NCI-H1105 (cell line): ENCODE results near the gene MGAT5B.
A peak's percentile ranks its signal among the peaks of the same experiment; 100 is the strongest.

Experiments
- DNase-seq: peaks from one replicate; lab custom pipeline; 2025; lab: John Stamatoyannopoulos, UW

MGAT5B gene

DNA sequence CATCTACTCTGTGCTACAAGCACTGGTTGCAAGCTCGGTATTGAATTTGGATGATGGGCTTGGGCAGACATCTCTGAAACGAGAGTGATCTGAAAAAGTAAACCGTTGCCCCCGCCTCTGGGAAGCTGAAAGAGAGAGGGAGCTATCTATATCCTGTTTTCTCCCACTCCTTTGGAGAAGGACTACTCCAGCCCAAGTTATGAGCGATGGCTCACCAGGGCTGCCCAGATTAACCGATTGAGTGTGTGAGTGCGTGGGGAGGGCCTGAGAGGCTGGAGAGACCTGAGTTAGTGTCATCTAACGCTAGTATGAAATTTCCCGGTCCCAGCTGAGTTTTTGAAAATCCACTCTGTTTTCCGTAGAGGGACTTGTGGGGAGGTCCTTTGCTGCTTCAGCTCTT lies 11.5 kb downstream of the MGAT5B start:
- no peak for DNase-seq

DNA sequence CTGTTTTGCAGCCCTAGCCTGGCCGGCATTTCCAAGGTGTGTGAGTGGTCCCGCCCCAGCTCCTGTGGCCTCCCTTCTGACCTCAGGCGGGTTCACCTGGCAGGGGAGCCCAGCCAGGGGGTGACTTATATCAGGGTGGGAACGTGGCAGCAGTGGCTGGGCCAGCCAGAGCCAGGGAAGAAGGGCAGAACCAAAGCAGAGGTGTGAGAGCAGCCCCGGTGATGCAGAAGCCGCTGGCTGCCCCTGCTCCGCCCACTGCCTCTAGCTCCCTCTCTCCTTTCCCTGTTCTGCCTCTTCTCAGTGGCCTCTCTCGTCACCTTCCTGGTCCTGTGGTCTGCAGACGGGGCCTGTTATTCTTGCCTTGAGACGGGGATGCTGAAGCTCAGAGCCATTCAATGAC lies 12.1 kb downstream of the MGAT5B start:
- DNase-seq = no peak

DNA sequence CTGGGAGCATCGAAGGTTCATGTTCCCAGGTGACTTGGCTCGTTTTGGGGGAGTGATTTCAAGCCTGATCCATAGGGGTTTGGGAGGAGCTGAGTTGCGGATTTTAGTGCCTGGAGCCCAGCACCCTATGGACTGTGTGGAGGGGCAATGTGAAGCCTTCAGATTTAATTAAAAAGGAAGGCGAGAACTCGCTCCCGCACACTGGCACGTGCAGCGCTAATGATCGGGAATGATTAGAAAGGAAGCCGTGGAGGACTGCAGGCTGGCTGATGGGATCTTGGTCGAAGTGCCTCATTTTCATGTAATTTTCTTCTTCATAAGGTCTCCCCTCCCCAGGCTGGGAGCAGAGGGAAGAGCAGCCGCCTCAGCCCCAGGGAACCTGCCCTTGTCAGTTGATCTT lies 12.8 kb downstream of the MGAT5B start:
- no peak for DNase-seq

DNA sequence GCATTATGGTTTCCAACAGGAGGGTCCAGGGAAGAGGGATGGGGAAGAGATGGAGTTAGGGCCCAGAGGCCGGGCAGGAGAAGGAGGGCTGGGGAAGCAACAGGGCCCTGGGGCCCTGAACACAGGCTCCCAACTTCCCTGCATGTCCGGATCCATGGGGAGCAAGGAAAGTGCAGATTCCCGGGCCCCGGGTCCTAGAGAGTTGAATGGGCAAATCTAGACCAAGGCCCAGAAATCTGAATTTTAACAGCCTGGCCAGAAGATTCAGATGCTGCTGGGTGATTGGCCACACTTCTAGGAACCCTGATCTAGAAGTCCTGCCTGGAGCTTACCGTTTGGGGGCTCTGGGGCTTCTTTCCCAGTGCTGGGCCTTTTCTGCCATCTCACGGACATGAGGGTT lies 13.2 kb downstream of the MGAT5B start:
- DNase-seq = no peak

DNA sequence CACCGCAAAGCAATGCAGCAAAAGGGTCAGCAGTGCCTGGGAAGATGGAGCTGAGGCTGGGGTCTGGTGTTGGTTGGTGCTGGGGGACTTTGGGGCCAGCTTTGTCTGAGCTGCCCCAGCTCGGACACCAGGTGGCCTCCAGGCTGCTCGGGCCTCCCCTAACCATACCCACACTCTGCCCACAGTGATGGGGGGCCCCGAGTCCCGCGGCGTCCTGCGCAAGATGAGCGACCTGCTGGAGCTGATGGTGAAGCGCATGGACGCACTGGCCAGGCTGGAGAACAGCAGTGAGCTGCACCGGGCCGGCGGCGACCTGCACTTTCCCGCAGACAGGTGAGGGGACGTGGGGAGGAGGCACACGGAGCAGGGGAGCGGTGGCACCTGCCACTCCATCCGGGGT lies 13.8 kb downstream of the MGAT5B start:
- no peak for DNase-seq

DNA sequence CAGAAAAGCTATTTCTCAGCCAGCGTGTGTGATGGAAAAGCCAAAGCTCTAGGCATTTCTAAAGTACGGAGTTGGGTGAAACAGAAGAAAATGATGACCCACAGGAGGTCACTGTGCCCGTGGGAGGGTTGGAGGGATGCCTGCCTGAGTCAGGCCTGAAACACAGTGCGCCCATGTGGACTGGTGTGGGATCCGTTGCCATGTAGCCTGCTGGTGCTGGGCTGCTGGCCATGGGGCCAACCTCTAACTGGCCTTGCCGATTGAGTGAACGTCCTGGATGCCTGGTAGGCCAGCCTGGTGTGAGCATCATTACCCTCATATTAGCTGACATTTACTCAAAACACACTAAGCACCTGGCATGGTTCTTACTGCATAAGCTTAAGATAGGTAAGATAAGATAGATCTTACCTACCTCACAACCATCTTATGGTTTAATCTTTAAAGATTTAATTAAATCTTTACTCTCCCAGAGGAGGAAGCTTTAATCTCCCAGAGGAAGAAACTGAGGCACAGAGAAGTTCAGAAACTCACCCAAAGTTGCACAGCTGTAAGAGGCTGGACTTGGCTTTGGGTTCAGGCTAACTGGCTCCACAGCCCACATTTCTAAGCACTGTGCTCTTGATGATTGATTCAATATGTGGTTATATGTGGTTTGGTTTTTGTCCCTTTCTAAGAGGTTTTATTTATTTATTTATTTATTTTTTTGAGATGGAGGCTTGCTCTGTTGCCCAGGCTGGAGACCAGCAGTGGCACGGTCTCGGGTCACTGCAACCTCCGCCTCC lies 15.7 kb downstream of the MGAT5B start:
- DNase-seq = no peak

DNA sequence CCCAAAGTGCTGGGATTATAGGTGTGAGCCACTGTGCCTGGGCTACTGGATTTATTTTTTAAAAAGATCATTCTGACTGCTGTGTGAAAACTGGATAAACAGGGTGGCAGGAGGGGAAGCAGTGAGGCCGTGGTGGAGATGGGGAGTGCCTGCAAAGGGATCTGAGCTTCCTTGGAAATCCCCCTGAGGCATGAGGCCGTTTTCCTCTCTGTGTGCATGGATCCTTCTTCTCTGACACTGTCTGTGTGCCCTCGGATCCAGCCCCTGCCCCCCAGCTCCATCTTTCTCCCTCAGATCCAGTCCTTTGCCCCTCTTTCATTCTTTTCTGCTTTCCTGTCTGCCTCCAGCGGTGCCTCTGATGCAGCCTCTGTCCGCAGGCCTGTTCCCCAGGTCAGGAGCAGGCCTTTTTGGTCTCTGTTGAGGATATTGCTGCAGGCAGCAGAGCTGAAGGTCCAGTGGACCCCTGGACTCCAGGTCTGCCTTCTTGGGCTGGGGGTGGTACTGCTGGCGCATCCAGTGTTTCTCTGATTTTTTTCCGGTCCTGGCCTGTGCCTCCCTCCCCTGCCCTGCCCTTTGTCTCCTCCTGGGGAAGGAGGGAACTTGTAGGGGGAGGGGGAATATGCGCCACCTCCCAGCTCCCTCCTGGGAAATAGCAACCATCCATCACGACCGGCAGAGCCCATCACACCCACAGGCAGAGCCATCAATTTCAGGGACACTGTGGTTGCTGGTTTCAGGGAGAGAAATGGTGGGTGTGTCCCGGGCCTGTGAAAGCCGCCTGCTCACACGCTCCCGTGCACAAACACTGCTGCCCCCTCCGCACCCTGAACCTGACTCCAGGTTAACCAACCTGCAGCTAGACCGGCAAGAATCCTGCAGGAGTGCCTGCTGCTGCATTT lies 17.0 kb downstream of the MGAT5B start:
- DNase-seq = no peak

DNA sequence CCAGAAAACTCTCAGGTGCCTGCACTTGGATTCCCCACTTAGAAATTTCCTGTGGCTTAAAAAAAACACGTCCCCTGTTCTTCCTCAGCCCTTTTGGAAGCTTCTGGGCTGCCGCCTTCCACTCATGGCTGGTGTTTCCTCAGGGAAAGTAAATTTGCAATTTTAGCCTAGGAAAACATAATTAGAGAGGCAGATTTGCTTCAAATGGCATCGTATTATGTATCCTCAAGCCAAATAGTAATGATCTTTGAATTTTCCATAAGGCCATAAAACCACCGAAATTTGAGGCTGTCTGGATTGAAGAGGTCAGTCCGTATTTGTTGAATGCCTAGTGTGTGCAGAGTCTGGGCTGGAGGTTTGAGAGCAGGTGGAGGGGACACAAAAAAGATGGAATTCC lies 17.7 kb downstream of the MGAT5B start:
- no peak for DNase-seq

DNA sequence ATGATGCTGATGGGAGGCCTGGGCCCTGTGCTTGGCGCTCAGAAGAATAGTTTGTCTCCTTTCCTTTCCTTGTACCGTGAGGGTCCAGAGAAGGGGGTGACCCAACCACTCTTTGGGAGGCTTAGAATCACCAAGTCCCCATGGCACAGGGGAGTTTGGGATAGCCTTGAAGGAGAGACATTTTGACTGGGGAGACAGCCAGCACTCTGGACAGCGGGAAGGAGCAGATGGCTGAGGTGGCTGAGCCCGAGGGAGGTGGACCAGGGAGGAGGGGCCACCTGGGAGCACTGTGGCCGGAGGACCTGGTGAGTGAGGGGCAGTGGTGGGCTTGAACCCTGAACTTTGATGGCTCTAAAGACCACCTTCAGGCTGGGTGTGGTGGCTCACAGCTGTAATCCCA lies 18.2 kb downstream of the MGAT5B start:
- no peak for DNase-seq

DNA sequence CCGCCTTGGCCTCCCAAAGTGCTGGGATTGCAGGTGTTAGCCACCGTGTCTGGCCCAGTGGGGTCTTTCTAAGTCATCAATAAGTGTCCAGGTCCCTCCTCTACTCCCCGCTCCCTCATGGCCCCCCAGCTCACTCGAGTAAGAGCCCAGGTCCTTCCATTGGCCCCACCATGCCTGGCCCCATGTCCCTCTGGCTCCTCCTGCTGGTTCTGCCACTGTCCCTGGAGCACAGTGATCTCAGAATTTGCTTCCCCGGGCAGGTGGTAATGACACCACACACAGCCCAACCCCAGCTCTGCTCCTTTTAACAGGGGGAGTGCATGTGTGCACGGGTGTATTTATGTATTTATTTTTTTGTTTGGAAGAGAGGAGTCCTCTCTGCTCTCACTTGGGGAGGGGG lies 19.6 kb downstream of the MGAT5B start:
- DNase-seq = no peak

DNA sequence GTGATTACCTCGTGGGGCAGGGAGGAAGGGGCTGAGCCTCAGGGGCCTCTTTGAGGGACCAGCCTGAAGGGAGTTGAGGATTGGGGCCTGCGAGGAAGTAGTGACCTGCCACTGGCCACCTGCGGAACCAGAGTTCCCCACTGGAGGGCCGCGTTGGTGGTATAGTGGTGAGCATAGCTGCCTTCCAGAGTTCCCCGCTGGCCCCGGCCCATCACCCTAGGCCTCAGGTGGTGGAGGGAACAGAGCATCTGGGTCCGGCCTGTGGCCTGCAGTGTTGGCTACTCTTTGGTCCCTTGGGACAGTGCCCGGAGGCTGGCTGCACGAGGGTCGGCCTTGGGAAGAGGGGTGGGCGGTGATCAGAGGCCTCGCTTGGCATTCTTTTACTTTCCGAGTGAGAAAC lies 20.5 kb downstream of the MGAT5B start:
- DNase-seq = no peak

DNA sequence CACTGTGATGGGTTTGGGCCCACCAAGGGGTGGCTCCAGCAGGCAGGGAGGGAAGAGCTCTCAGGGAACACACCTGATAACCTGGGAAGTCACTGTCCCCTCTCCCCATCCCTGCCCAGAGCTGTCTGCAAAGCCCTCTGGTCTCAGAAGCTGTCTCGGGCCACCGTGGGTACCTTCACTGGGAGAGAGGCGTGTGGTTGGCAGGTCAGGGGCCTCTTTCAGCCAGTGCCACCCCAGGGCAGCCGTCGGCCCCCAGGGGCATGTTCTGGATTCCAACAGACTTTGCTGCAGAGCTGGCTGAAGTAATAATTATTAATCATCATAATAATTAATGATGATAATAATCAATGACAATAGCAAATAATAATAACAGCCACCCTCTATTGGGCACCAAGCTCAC lies 21.1 kb downstream of the MGAT5B start:
- DNase-seq = no peak

DNA sequence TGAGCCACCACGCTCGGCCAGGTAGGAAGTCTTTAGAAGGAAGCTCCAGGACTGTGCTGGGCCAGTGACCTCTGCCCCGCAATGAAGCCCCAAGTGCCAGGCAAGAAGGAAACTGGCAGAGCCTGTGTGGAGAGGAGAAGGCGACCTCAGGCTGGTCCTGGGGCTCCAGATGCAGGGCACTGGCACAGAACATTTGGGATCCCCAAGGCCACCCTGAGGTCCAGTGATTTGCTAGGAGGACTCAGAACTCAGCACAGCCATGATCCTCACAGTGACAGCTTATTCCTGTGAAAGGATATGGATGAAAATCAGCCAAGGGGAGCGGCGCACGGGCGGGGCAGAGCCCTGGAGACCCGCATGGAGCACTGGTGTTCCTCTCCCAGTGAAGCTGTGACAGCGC lies 24.1 kb downstream of the MGAT5B start:
- DNase-seq = no peak

DNA sequence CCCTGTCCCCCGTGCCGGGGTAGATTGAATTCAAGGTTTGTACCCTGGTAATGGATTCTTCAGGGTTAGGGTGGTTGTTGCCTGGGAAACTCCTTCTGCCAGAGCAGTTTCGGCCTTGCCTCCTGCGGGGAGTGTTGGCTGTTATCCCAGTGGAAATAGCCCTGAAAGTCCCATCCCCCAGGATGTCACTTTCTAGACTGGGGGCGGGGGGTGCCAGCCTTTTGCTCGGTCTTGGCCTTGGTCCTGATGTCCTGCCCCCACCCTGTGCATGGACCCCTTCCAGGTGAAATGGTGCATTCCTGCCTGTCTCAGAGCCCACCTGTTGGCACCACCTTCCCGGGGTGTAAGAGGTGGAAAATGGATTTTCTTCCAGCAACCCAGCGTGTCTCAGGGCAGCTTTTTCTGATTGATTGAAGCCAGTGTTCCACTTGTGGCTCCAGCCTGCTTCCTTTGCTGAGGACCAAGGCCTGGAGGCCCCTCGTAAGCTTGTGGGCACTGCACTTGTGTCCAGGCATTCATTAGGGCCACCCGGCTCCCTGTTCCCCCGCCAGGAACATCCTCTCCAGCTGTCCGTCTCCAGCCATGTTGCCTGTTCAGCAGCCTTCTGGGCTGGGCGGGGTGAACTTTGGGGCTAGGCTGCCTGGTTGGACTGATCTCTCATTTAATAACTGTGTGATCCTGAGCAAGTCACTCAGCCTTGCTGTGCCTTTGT lies 25.6 kb downstream of the MGAT5B start:
- DNase-seq = peak; percentile 55

DNA sequence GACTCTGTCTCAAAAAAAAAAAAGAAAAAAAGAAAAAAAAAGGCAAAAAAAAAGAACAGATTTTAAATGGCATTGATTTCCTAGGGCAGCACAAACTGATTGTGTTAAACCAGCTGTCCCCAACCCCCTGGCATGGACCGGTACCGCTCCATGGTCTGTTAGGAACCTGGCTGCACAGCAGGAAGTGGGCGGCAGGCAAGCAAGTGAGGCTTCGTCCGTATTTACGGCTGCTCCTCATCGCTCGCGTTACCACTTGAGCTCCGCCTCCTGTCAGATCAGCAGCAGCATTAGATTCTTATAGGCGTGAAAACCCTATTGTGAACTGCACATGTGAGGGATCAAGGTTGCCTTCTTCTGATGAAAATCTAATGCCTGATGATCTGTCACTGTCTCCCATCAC lies 26.6 kb downstream of the MGAT5B start:
- no peak for DNase-seq

DNA sequence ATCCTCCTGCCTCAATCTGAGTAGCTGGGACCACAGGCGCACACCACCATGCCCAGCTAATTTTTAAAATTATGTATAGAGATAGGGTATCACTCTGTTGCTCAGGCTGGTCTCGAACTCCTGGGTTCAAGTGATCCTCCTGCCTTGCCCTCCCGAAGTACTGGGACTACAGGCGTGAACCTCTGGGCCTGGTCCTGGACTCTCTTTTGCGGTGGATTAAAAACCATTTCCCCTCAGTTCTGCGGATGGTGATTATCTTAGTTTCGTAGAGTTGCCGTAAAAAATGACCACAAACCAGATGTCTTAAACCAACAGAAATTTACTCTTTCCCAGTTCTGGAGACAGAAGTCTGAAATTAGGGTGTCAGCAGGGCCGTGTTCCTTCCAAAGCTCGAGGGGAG lies 28.8 kb downstream of the MGAT5B start:
- DNase-seq = no peak

DNA sequence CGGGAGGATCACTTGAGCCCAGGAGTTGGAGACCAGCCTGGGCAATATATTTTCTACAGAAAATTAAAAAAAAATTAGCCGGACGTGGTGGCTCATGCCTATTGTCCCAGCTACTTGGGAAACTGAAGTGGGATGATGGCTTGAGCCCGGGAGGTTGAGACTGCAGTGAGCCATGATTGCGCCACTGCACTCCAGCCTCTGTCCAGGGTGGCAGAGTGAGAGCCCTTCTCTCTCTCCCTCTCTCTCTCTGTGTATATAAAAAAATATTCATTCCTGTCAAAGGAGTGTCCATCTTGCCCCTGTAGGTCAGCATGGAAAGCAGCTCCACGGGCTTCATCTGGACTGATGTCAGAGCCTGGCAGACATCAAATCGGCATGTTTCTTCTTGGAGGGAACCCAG lies 31.2 kb downstream of the MGAT5B start:
- no peak for DNase-seq

DNA sequence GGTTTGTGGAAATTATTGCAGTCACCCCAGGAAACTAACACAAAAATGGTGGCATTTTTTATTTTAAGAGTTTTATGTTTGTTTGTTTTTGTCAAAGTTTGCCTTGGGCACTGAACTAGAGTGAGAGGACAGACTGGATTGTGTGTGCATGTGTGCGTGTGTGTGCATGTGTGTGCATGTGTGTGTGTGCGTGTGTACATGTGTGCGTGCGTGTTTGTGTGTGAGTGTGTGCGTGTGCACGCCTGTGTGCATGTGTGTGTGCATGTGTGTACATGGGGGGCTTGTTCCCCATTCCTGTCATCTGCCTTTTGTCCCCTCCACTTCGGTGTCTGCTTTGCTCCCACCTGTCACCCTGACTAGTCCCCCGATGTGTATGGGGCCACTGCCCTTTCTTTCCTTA lies 32.5 kb downstream of the MGAT5B start:
- DNase-seq = no peak

DNA sequence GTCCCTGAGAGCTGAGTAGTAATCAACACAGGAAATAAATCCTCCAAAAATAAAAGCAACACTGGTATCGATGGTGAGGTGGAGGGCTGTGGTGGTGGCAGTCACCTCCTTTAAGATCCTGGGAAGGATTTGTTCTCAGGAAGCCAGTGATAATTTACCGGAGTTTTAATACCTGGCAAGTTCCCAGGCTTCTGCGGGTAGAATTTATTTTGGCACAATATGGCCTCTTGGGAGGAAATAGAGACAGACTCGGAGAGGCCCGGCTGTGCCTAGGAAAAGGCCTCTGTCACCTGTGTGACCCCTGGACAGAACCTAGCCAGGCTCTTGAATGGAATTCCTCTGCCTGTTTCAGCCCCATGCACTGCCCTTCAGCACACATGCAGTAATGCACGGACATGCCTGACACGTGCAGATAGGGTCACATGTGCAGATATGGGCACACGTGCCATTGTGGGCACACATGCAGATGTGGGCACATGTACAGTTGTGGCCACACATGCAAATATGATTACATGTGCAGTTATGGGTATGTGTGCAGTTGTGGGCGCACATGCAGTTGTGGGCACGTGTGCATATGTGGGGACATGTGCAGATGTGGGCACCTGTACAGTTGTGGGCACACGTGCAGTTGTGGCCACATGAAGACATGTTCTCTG lies 33.5 kb downstream of the MGAT5B start:
- no peak for DNase-seq

DNA sequence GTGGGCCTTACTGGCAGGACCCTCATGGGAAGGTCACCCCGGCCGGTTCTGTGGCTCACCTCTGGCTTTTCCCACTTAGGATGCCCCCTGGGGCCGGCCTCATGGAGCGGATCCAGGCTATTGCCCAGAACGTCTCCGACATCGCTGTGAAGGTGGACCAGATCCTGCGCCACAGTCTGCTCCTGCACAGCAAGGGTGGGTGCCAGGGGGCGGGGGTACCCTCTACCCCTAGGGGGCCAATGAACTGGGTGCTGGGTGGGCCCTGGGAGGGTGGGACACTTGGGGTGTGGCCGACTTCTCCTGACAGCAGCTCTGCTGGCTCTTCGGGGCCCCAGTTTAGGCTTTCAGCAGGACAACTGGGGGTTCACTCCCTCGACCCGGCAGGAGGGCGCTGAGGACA lies 34.3 kb downstream of the MGAT5B start:
- no peak for DNase-seq

DNA sequence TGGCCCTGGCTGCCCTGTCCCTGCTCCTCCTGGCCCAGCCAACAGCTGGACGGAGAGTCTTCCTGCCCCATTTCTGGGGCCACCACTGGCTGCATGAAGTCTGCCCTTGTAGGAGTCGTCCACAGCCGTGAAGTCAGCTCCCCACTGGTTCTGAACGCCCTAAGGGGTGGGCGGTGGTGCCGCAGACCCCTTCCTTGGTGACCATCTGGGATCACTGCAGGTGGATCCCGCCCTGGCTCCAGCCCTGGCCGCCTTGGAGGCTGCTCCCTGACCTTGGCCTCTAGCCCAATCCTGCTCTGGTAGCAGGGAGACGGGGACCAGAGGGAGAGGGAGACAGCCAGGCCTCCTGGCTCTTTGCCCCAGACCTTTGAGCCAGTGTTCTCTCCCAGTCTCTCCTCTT lies 35.4 kb downstream of the MGAT5B start:
- DNase-seq = no peak

DNA sequence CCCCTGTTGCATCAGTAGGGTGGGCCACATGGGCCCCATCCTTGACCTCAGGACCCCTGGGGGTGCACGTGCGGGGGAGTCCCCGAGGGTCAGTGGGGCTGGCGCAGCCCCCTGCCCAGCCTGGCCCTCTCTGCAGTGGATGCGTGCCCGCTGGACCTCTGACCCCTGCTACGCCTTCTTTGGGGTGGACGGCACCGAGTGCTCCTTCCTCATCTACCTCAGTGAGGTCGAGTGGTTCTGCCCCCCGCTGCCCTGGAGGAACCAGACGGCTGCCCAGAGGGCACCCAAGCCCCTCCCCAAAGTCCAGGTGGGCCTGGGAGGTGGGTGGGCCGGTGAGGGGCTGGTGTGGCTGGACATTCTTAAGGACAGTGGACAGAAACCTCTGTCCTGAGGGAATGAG lies 35.9 kb downstream of the MGAT5B start:
- no peak for DNase-seq
